ENCODE results near the gene PRR30. TPM values are rescaled to one million over a fixed set of nuclear protein-coding genes. Genes with fewer than 3 reads are reported as not detected.

PRR30 gene
- polyA plus RNA-seq, 2 of the 4 experiments (the other 2 are of a cell fraction) = not detected

- FAIRE-seq = no peak
- H3K4me2 ChIP-seq = no peak overlapping the region
- H3K4me1 ChIP-seq = peaks cover 25% of the 10 kb centered on the region
- CTCF ChIA-PET = interaction anchor here (0.6 to 15.3 kb wide), 9 partner anchors 6 to 211 kb away, joined by 3 to 197 read pairs (median 4); partner anchors contain the start of gene TRIM54
- no peak overlapping the region for H3K27ac ChIP-seq
- POLR2A ChIA-PET = no interaction called here
- WGBS (ENCODE audit: missing lambda C conversion rate) = 80% methylated on average over 25 of the region's 25 CpGs
- DNase-seq (ENCODE audit: low read depth in 1 of 2, low spot score in 1 of 2) = no peak
- ATAC-seq = no peak
- no peak overlapping the region for H3K4me3 ChIP-seq
- no peaks in the 10 kb centered on the region for H3K9me3 ChIP-seq
- no peak for TF ChIP-seq PHF8 (IDR thresholded peaks at IDR 0.05; ENCODE audit: borderline replicate concordance, low read depth)
- no peak for TF ChIP-seq CEBPB (IDR thresholded peaks at IDR 0.05)
- no peak for TF ChIP-seq CBX8 (IDR thresholded peaks at IDR 0.05)
- TF ChIP-seq SREBF2 (IDR thresholded peaks at IDR 0.05) = no peak
- no peak for TF ChIP-seq PBX3 (IDR thresholded peaks at IDR 0.05)
- TF ChIP-seq POLR2AphosphoS2 (conservative IDR thresholded peaks at IDR 0.05; ENCODE audit: low read length) = no peak
- no peak for TF ChIP-seq NPAS2 (CRISPR knock-in tag; IDR thresholded peaks at IDR 0.05; ENCODE audit: borderline replicate concordance)
- TF ChIP-seq KDM1A (IDR thresholded peaks at IDR 0.05; ENCODE audit: low read depth) = no peak
- no peak for TF ChIP-seq MAZ (IDR thresholded peaks at IDR 0.05; ENCODE audit: borderline replicate concordance, low read depth, low read length)
- TF ChIP-seq ZSCAN20 (CRISPR knock-in tag; IDR thresholded peaks at IDR 0.05) = no peak
- TF ChIP-seq ZNF302 (CRISPR knock-in tag; IDR thresholded peaks at IDR 0.05) = no peak
- no peak for TF ChIP-seq HES2 (IDR thresholded peaks at IDR 0.05)
- no peak for TF ChIP-seq RNF2 (IDR thresholded peaks at IDR 0.05; ENCODE audit: borderline replicate concordance, low read depth)
- TF ChIP-seq CHD4 (IDR thresholded peaks at IDR 0.05; ENCODE audit: borderline replicate concordance) = no peak
- no peak for TF ChIP-seq RCOR1 (IDR thresholded peaks at IDR 0.05; ENCODE audit: low read depth, low read length)
- TF ChIP-seq JUN (IDR thresholded peaks at IDR 0.05) = no peak
- TF ChIP-seq TFCP2L1 (CRISPR knock-in tag; IDR thresholded peaks at IDR 0.05) = no peak
- TF ChIP-seq MYC (IDR thresholded peaks at IDR 0.05; ENCODE audit: borderline replicate concordance, low read length) = no peak
- no peak for TF ChIP-seq TP53 (CRISPR knock-in tag; IDR thresholded peaks at IDR 0.05)
- no peak for TF ChIP-seq E2F6 (IDR thresholded peaks at IDR 0.05; ENCODE audit: borderline replicate concordance, low read depth)
Measured at GRCh38 chr2:27091746-27092695, 47.2 kb downstream of the PRR30 start.

GRCh38 chr2:27089111-27089954 is 49.9 kb downstream of the PRR30 start:
- H3K4me2 ChIP-seq = no peak overlapping the region
- DNase-seq (ENCODE audit: low read depth in 1 of 2, low spot score in 1 of 2) (no peak), ATAC-seq (no peak), FAIRE-seq (no peak)
- H3K9me3 ChIP-seq = no peaks in the 10 kb centered on the region
- POLR2A ChIA-PET = interaction anchor here (0.6 kb wide), 1 partner anchor 61 kb away, joined by 3 read pairs; no protein-coding TSS in a partner anchor
- 85% methylated on average over 14 of the region's 14 CpGs for WGBS (ENCODE audit: missing lambda C conversion rate)
- H3K4me1 ChIP-seq = peaks cover 24% of the 10 kb centered on the region
- no peak overlapping the region for H3K4me3 ChIP-seq
- no peak for TF ChIP-seq ZNF302 (CRISPR knock-in tag; IDR thresholded peaks at IDR 0.05)
- TF ChIP-seq TFCP2L1 (CRISPR knock-in tag; IDR thresholded peaks at IDR 0.05) = no peak
- no peak for TF ChIP-seq JUNB (IDR thresholded peaks at IDR 0.05)
- no peak for TF ChIP-seq FOSB (CRISPR knock-in tag; IDR thresholded peaks at IDR 0.05)
- no peak for TF ChIP-seq PBX3 (IDR thresholded peaks at IDR 0.05)
- TF ChIP-seq CTCF (IDR thresholded peaks at IDR 0.05) = no peak
- TF ChIP-seq HOXA7 (CRISPR knock-in tag; IDR thresholded peaks at IDR 0.05) = no peak
- TF ChIP-seq RAD21 (conservative IDR thresholded peaks at IDR 0.05 in 1 of 2, IDR thresholded peaks at IDR 0.05 in 1 of 2) = no peak
- TF ChIP-seq SMC3 (IDR thresholded peaks at IDR 0.05) = no peak
- no peak for TF ChIP-seq FOXS1 (CRISPR knock-in tag; IDR thresholded peaks at IDR 0.05)
- no peak for TF ChIP-seq CHD4 (IDR thresholded peaks at IDR 0.05; ENCODE audit: borderline replicate concordance)
- TF ChIP-seq CHD2 (IDR thresholded peaks at IDR 0.05; ENCODE audit: low read length, partially characterized antibody) = no peak
- H3K27ac ChIP-seq = no peak overlapping the region
- CTCF ChIA-PET = interaction anchor here (0.6 to 15.3 kb wide), 13 partner anchors 8 to 243 kb away, joined by 3 to 253 read pairs (median 5); partner anchors contain the start of gene OST4
